ENCODE measurements around the gene ELAVL1.
"Not testable (repeated sequence)": the region's sequence is repeated elsewhere in the genome, so short reads cannot be mapped to it uniquely, and the experiment has no call there.

Gene ELAVL1

GRCh38 chr19:7932930-7933300, 72.5 kb downstream of the ELAVL1 start:
- DNase-seq = no peak

DNA sequence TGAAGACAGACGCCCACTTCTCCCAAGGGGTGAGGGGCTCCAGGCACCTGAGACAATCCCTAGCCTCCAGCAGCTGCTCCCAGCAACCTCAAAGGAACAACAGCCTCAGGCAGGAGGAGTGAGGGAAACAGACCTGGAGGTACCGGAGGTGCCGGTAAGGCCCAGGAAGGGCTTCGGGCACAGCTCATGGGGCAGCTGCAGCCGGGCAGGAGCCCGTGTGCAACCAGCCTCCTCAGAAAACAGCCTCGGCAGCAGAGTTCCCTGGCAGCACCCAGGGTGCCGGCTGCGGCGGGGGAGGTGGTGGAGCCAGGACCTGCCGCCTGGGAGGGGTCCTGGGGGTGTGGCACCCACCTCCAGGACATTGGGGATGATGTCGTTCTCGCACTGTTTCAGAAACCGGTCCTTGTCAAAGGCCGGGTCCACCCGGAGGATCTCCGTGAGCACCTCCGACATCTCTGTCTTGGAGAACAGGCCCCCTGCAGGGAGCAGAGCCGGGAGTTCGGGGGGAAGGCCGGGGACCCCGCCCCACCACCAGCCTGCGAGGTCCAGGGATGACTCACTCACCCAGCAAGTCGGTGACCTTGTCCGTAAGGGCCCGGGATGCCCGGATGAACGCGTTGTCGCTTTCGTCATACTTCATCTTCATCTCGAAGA, 73.0 kb downstream of the ELAVL1 start:
- no peak for DNase-seq

DNA sequence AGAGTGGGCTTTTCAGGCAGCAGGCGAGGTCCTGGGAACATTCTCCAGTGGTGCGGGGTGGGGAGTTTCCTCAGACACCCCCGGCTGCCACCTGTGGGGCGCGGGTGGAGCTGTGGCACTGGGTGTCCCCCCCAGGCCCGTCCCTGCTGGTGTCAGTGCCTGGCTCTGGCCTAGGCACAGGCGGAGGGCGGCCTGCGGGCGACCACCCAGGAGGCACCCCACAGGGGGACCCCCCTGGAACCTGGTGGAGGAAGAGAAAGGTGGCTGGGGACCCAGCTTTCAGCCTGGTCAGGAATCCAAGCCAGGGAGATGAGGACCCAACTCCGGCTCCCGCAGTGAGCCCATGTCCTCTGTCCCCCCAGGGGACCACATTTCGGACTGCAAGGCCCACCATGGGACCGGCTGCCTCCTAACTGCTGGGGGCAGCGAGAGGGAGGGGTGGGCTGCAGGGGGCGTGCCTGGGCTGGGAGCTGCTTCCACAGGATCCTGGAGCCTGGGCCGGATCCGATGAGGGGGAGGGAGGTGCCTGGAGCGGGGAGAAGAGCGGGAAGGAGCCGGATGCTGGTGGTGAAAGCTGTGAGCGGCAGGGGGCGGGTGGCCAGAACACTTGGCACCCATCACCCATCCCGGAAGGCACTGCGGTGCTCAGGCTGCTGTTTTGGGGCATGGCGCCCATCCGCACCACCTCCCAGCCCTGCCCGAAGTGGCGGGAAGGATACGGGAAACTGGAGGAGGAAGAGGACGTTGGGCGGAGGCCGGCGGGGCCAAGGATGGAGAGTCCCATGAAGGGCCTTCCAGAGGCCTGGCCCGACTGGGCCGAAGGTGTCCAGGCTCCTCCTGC, 74.0 kb downstream of the ELAVL1 start:
- DNase-seq = no peak

GRCh38 chr19:7930765-7931164, 74.7 kb downstream of the ELAVL1 start:
- no peak for DNase-seq

DNA sequence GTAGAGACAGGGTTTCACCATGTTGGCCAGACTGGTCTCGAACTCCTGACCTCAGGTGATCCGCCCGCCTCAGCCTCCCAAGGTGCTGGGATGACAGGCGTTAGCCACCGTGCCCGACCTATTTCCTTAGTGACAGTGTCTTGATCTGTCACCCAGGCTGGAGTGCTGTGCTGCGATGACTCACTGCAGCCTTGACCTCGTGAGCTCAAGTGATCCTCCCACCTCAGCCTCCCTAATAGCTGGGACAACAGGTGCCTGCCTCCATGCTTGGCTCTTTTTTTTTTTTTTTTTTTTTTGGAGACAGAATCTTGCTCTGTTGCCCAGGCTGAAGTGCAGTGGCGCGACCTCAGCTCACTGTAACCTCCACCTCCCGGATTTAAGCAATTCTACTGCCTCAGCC, 75.4 kb downstream of the ELAVL1 start:
- DNase-seq = not testable (repeated sequence)

DNA sequence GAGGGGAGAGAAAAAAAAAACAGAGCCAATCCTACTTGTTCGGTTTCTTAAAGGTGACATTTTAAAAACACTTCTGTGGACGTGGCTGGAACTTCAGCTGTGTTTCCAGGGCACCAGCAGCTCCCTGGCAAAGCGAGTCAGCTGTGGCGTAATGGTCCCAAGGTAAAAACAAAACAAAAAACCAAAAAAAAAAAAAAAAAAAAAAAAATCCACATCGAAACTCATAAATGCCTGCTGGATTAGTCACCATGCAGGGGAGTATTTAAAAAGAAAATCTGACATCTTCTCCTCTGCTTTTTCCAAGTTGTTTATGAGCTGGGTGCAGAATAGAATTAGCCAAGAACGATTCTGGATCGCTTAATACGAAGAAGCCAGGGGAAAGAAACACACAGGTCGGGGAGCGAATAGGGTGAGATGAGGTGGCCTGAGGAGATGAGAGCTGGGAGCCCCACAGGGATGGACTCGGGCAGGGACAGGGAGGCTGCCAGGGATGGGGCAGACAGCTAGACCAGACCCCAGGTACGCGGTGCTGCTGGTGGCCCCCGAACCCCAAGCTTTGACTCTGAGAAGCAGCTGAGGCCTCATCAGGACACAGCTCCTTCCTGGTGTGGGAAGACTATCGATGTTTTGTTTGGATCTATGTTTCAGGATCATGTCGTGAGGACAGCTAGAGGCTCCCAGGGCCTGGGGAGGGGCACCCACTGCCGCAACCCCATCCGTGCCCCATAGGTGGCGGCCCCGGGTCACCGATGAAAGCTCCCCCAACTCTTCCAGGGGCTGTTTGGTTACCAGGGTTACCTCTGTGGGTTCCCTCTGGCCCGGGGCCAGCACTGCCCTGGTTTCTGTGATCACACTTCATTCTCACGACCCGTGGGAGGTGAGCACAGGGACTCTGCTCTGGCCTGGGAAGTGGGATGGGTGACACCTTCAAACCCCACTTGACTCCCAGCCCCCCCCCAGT, 76.4 kb downstream of the ELAVL1 start:
- peak; percentile 45 for DNase-seq

DNA sequence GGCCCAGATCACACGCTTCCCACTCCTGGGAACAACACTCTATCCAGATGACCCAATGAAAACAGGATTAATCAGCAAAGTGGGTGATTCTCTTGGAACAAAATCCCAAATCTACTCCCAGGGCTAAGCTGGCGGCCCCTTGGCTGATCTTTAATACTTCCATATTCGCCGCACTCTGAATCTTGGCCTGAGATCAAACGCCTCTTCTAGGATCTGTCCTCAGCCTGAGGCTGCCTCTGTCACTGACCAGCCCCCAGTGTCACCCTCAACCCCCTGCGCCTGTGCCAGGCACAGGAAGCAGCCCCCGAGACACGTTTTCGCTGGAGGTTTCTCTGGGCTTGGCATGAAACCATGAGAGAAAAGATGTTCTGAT, 77.1 kb downstream of the ELAVL1 start:
- no peak for DNase-seq

- no peak for DNase-seq
These were observed 77.7 kb downstream of the ELAVL1 start for GRCh38 chr19:7927605-7928333.

- no peak for DNase-seq
These were observed 78.5 kb downstream of the ELAVL1 start for GRCh38 chr19:7926727-7927604.

DNA sequence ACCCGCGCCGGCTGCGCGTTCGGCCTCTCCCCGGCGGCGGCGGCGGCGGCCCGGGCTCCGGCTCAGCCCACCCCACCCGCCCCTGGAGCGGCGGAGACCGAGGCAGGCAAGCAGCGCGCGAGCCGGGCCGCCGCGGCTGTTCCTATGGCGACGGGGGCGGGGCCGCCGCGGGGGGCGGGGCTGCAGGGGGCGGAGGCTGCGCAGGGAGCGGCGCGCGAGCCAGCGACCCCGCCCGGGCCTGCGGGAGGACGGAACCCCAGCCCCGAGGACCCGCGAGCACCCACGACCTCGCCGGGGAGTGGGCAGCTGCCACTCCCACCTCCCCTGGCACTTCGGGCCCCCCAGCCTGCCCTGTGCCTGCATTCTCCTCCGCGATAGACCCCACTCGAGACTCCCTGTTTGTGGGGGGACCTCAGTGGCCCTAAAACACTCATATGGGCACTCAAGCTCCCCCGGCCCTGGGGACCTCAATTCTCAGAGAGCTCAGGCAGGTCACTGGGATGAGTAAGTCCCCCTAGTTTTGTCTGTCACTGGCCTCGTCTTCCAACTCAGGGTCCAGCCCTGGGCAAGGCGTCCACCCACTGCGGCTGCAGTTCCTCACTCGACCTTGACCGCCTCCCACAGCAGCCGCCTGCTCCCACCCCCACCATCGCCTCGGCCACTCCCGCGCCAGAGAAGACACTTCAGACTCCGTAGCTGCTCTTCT, 79.3 kb downstream of the ELAVL1 start, which contains the start of gene CTXN1:
CTXN1 (minus strand) TSS at position 115 of the 706 bp plus-strand sequence. CDS start 597 bp downstream, outside the sequence.
- peak; percentile 84 for DNase-seq

- peak; percentile 95 for DNase-seq
These were observed 80.1 kb downstream of the ELAVL1 start for GRCh38 chr19:7925171-7925851.

GRCh38 chr19:7924651-7925170, 80.7 kb downstream of the ELAVL1 start:
- no peak for DNase-seq

GRCh38 chr19:7924241-7924640, 81.2 kb downstream of the ELAVL1 start:
- DNase-seq = no peak

DNA sequence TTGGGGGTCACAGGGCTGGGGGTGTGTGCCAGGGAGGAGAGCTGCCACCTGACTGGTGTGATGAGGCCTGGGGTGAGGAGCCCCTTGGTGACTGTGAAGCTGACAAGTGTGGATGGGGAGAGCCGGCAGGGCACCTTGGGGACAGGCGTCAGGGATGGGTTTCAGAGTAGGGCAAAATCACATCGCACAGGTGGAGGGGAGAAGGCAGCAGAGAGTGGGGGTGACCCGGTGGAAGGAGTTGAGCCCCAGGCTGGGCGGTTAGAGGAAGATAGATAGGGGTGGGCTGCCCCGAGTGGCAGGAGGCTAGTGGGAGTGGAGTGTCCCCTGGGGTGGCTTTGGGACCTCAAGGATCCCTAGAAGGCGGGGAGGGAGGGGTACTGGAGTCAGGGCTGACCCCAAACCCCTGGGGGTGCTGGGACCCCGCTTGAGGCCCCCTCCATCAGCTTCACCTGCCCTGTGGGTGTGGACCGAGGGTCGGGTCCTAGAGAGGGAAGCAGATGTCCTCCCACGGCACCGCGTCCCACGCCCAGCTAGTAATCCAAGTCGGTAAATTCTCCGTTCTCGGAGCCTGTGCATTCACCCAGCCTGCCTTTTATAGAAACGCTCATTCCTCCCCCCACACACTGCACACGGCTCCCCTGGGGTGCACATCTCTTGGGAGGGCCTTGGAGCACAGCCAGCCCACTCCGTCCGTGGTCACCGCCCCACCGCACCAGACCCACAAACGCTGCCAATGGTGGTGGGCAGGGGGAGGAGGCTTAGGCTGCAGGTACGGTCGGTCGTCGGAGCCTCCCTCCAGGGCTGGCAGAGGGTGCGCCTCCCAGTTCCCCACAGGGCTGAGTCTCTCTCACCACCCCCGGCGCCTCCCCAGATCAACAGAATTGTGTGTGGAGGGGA, 81.9 kb downstream of the ELAVL1 start:
- DNase-seq = no peak

GRCh38 chr19:7922836-7923195, 82.6 kb downstream of the ELAVL1 start:
- no peak for DNase-seq

GRCh38 chr19:7921967-7922835, 83.2 kb downstream of the ELAVL1 start:
- no peak for DNase-seq

GRCh38 chr19:7921302-7921966, 84.0 kb downstream of the ELAVL1 start:
- DNase-seq = no peak

Measured in retina (tissue), 1 donor.